Testis (tissue), 3 donors: ENCODE measurements around the gene CEACAM7. TPM values are rescaled to one million over a fixed set of nuclear protein-coding genes. Genes with fewer than 3 reads are reported as not detected.

Experiments
- DNase-seq: peaks from one replicate; pipeline ENCODE4 v3.0.0-alpha.2; 2019
- H3K27ac ChIP-seq, 2 donors: fragments of 200-600 bp; sonication (generic); one replicate each; pipeline ENCODE4 v1.5.1; 2019
- H3K27me3 ChIP-seq: fragments of 200-600 bp; sonication (generic); one replicate; pipeline ENCODE4 v1.5.1; 2019
- H3K36me3 ChIP-seq: fragments of 200-600 bp; sonication (generic); one replicate; pipeline ENCODE4 v1.5.1; 2017; ENCODE audit warnings: low read depth; ENCODE audit errors: missing control alignments
- H3K4me1 ChIP-seq: fragments of 200-600 bp; sonication (generic); one replicate; pipeline ENCODE4 v1.5.1; 2019
- H3K4me3 ChIP-seq, 2 donors: fragments of 200-600 bp; sonication (generic); one replicate each; pipeline ENCODE4 v1.5.1; 2017 to 2019
- H3K9me3 ChIP-seq: fragments of 200-600 bp; sonication (generic); one replicate; pipeline ENCODE4 v1.5.1; 2017
- CTCF ChIP-seq, 3 experiments: fragments of 450-650 bp in 2 of 3; fragments of 200-600 bp in 1 of 3; sonication (generic) in 1 of 3; IDR thresholded peaks; one replicate each; pipeline ENCODE4 v1.5.1; 2016 to 2019; ENCODE audit warnings: antibody characterized with exemption in 3 of 3, mild to moderate bottlenecking in 2 of 3, moderate library complexity in 1 of 3
- POLR2A ChIP-seq: fragments of 450-650 bp; IDR thresholded peaks from one replicate; pipeline ENCODE4 v1.6.1; 2017; ENCODE audit warnings: antibody characterized with exemption, mild to moderate bottlenecking, moderate library complexity
- WGBS, 2 donors: methylation state at CpG; one replicate each; pipeline ENCODE4 v1.1.5; 2018; 5-methylcytosine and 5-hydroxymethylcytosine counted together
- intact Hi-C: fragments of 100-400 bp; cut with DNase I; formaldehyde crosslinking; loops from one replicate; pipeline ENCODE4 v1.15.1; 2023; ENCODE audit warnings: low total_unique reads
- polyA plus RNA-seq: library from polyadenylated mRNA; stranded (reverse); fragments of 350-450 nt; fragmentation: Illumina TruSeq; extraction: RNeasy Lipid Tissue Mini Kit (QIAGEN cat#74804); gene quantifications from one replicate; pipeline ENCODE4 v1.2.3, GENCODE V29; 2014; ENCODE audit warnings: low read depth, low replicate concordance; ENCODE audit not compliant: insufficient read depth
- total RNA-seq, 2 donors: library from RNA; depleted of rRNA; stranded (reverse); fragments of >200 nt; gene quantifications; one replicate each; pipeline ENCODE4 v1.2.3, GENCODE V29; 2016

Gene CEACAM7
- total and polyA plus RNA-seq, 3 donors from 2014 or later = 0.19 to 0.39 TPM; not detected in 1

DNA sequence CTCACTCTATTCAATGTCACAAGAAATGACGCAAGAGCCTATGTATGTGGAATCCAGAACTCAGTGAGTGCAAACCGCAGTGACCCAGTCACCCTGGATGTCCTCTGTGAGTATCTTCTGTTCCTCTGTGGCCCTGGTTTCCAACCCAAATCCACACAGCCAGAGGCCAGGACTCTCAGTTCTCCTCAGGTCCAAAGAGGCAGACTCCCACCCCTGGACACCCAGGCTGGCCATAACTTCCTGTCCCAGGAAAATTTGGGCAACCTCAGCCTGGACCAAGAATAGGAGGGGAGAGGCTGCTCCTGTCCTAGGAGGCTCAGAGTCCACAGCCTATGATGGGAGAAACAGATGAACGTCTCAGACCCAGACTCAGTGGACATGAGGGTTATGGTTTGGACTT is 32.0 kb upstream of the CEACAM7 start:
- intact Hi-C loops = no loop called here
- DNase-seq = no peak
- Histone ChIP-seq H3K27ac (no peak overlapping the region), H3K36me3 (no peaks in the 10 kb centered on the region), H3K27me3 (no peaks in the 10 kb centered on the region), H3K9me3 (no peaks in the 10 kb centered on the region), H3K4me3 (no peak overlapping the region), H3K4me1 (no peaks in the 10 kb centered on the region)
- 79 to 85% methylated on average over 1 to 3 of the region's 3 CpGs for WGBS, 2 donors
- TF ChIP-seq POLR2A (no peak), CTCF (IDR thresholded peaks at IDR 0.05) (no peak)

DNA sequence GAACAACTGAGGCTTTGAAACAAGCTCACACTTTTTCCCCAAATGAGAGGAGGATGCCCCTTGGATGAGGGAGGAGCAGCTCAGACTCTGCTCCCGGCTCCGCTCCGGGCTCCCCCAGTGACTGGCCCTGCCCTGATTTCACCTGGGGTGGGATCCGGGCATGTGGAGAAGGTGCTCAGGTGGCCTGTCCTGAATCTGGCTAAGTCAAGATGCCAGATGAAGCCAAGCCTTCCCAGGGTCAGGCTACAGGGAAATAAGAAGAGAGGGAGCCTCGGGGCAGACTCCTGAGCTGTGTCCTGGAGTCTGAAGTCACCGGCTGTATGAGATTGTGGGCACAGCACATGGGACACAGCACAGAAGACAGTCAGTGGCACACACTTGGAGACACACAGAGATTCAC is 30.7 kb upstream of the CEACAM7 start:
- TF ChIP-seq POLR2A (no peak), CTCF (IDR thresholded peaks at IDR 0.05) (no peak)
- DNase-seq = no peak
- Histone ChIP-seq H3K9me3 (no peaks in the 10 kb centered on the region), H3K4me1 (no peaks in the 10 kb centered on the region), H3K27me3 (no peaks in the 10 kb centered on the region), H3K36me3 (no peaks in the 10 kb centered on the region), H3K27ac (no peak overlapping the region), H3K4me3 (no peak overlapping the region)
- 74 to 78% methylated on average over 6 of the region's 6 CpGs for WGBS, 2 donors
- intact Hi-C loops = no loop called here

GRCh38 chr19:41714598-41714997 is 26.5 kb upstream of the CEACAM7 start:
- DNase-seq = no peak
- intact Hi-C loops = no loop called here
- Histone ChIP-seq H3K9me3 (no peaks in the 10 kb centered on the region), H3K27ac (no peak overlapping the region), H3K36me3 (no peaks in the 10 kb centered on the region), H3K27me3 (no peaks in the 10 kb centered on the region), H3K4me3 (no peak overlapping the region), H3K4me1 (no peaks in the 10 kb centered on the region)
- TF ChIP-seq POLR2A = no peak
- no peak for TF ChIP-seq CTCF (IDR thresholded peaks at IDR 0.05)
- WGBS, 2 donors = 74 to 77% methylated on average over 5 of the region's 5 CpGs

- no peaks in the 10 kb centered on the region for H3K36me3 ChIP-seq
- TF ChIP-seq POLR2A (no peak), CTCF (IDR thresholded peaks at IDR 0.05) (no peak)
- DNase-seq = no peak
- no peaks in the 10 kb centered on the region for H3K4me1 ChIP-seq
- H3K9me3 ChIP-seq = no peaks in the 10 kb centered on the region
- H3K4me3 ChIP-seq = no peak overlapping the region
- WGBS, 2 donors = 79 to 80% methylated on average over 13 of the region's 13 CpGs
- H3K27me3 ChIP-seq = no peaks in the 10 kb centered on the region
- no peak overlapping the region for H3K27ac ChIP-seq
- intact Hi-C loops = no loop called here
Measured at GRCh38 chr19:41711376-41712261, 23.5 kb upstream of the CEACAM7 start.
